GM12878 (cell line): ENCODE results near the gene IFNAR1. TPM values are rescaled to one million over a fixed set of nuclear protein-coding genes. Genes with fewer than 3 reads are reported as not detected.

Experiments
- CHD2 ChIP-seq: IDR thresholded peaks from 2 replicates; pipeline ENCODE4 v1.6.1; 2011; ENCODE audit warnings: low read depth, low read length, improper control_type of control experiment, borderline replicate concordance
- ELK1 ChIP-seq: IDR thresholded peaks from 2 replicates; pipeline ENCODE4 v1.6.1; 2012; ENCODE audit warnings: low read depth, low read length, improper control_type of control experiment
- MEF2A ChIP-seq: IDR thresholded peaks from 2 replicates; pipeline ENCODE4 v1.6.1; 2011; ENCODE audit warnings: low read depth, mild to moderate bottlenecking, low read length, moderate library complexity; ENCODE audit not compliant: insufficient read depth
- RELA ChIP-seq: fragments of 450-650 bp; IDR thresholded peaks from 2 replicates; pipeline ENCODE4 v1.8.0; 2014; ENCODE audit warnings: borderline replicate concordance; ENCODE audit not compliant: partially characterized antibody
- REST ChIP-seq: IDR thresholded peaks from 2 replicates; pipeline ENCODE4 v1.6.1; 2012; ENCODE audit warnings: mild to moderate bottlenecking, low read depth, low read length
- SP1 ChIP-seq: IDR thresholded peaks from one replicate; pipeline ENCODE4 v1.6.1; 2011; ENCODE audit warnings: low read depth, low read length
- TBL1XR1 ChIP-seq: IDR thresholded peaks from 2 replicates; pipeline ENCODE4 v1.6.1; 2012; ENCODE audit warnings: low read depth, low read length, improper control_type of control experiment
- polyA plus RNA-seq, 11 experiments: library from polyadenylated mRNA; depleted of rRNA in 4 of 11; unstranded in 6 of 11; stranded (reverse) in 5 of 11; fragments of >200 nt; fragmentation: Nextera tagmentation in 4 of 11; fragmentation: Illumina TruSeq in 1 of 11; extraction: Ambion mirVana in 4 of 11; extraction: Trizol in 1 of 11; gene quantifications; 1 replicate in 1 of 11; 2 replicates in 10 of 11; pipeline versions ENCODE4 v1.2.1 to v1.2.3, GENCODE V29; 2011 to 2016; ENCODE audit warnings: inconsistent platforms in 2 of 11, missing spikeins in 2 of 11, low read depth in 1 of 11
- total RNA-seq, 4 experiments: library from RNA; depleted of rRNA in 3 of 4; stranded (reverse); fragments of >200 nt in 3 of 4; fragmentation: Illumina TruSeq in 1 of 4; extraction: Trizol in 1 of 4; gene quantifications; 2 replicates each; pipeline versions ENCODE4 v1.2.1 to v1.2.3, GENCODE V29; 2013 to 2021

Gene IFNAR1
- total and polyA plus RNA-seq, 10 of the 15 experiments (the other 5 are each of a cell fraction or from before 2014, with no cell fraction given), result 12.0 to 62.4 (median 24.6) TPM

DNA sequence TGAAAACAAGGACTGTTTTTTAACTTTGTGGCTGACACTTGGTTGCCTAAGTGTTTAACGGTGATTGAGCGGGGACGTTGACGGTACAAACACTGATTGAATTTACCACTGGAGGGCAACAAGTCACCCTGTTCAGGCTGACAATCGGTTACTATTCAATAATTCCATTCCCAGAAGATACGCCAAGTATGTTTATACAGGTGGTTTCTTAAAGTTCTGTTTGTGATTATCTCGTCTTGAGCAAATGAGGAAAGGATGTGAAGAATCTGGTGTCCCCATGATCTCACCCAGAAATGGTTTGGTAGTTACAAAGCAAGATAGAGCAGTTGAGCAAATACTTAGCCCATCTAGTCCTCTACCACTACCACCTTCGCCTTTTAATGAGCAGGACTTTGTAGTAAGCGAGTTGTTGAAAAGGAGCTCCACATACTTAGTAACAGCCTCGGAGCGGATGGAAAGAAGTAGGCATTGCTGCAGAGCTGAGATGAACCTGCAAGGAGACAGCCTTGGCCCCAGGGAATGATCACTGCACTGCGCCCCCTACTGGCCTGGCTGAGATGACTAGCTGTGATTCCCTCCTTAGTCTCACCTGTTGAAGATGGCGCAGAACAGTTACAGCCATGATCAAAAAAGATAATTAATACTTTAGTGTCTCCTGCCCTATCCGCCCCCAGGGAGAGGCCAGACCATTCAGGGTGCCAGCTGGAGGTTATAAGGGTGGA is 36.3 kb downstream of the IFNAR1 start (continued):
- TF ChIP-seq RELA, result peak; percentile 75
- no peak for TF ChIP-seq MEF2A
- no peak for TF ChIP-seq REST
- TF ChIP-seq CHD2, result no peak
- TF ChIP-seq ELK1, result no peak
- no peak for TF ChIP-seq TBL1XR1
- TF ChIP-seq SP1, result peak; percentile 27
- TF ChIP-seq, all 136 proteins: peak for 33
